Dermis blood vessel endothelial cell (primary cell): ENCODE measurements around the gene CISD3. TPM values are rescaled to one million over a fixed set of nuclear protein-coding genes. Genes with fewer than 3 reads are reported as not detected.

ENCODE experiments used
- DNase-seq: peaks from one replicate; pipeline ENCODE4 v3.0.0; 2010
- total RNA-seq: library from RNA; depleted of rRNA; stranded (reverse); fragments of >200 nt; gene quantifications from 2 replicates; pipeline ENCODE4 v1.2.3, GENCODE V29; 2014

CISD3 gene
- total RNA-seq, 1 donor from 2014 or later = 1.7 TPM

GRCh38 chr17:38745545-38745944, 15.4 kb downstream of the CISD3 start:
- DNase-seq = peak; percentile 30

- DNase-seq = no peak
Measured at GRCh38 chr17:38746004-38746848, 16.1 kb downstream of the CISD3 start.

- no peak for DNase-seq
Measured at GRCh38 chr17:38746849-38747462, 16.8 kb downstream of the CISD3 start.

GRCh38 chr17:38747463-38748148, 17.5 kb downstream of the CISD3 start:
- peak; percentile 31 for DNase-seq

GRCh38 chr17:38748149-38748891, 18.2 kb downstream of the CISD3 start, which contains the start of gene PCGF2:
Gene PCGF2 (minus strand): TSS chr17:38748336. CDS start chr17:38740402, 7,934 bp downstream.
- peak; percentile 92 for DNase-seq

GRCh38 chr17:38748892-38749222, 18.7 kb downstream of the CISD3 start:
- no peak for DNase-seq

GRCh38 chr17:38749223-38750043, 19.3 kb downstream of the CISD3 start:
- peak; percentile 73 for DNase-seq

GRCh38 chr17:38750044-38750311, 19.8 kb downstream of the CISD3 start:
- no peak for DNase-seq

GRCh38 chr17:38750312-38751121, 20.4 kb downstream of the CISD3 start:
- peak; percentile 39 for DNase-seq

- DNase-seq = peak; percentile 49
Measured at GRCh38 chr17:38751144-38751807, 21.1 kb downstream of the CISD3 start.

GRCh38 chr17:38751808-38752307, 21.7 kb downstream of the CISD3 start:
- DNase-seq = peak; percentile 90

GRCh38 chr17:38752308-38753070, 22.3 kb downstream of the CISD3 start, which contains the start of gene PSMB3:
Gene PSMB3 (plus strand): TSS chr17:38752741. CDS start chr17:38752827, 86 bp downstream.
- DNase-seq = peak; percentile 100

- no peak for DNase-seq
Measured at GRCh38 chr17:38753071-38753506, 22.9 kb downstream of the CISD3 start.

GRCh38 chr17:38761612-38762011, 31.5 kb downstream of the CISD3 start:
- DNase-seq = peak; percentile 76

- no peak for DNase-seq
Measured at GRCh38 chr17:38762231-38762630, 32.1 kb downstream of the CISD3 start.

- DNase-seq = no peak
Measured at GRCh38 chr17:38766341-38766740, 36.2 kb downstream of the CISD3 start.

- no peak for DNase-seq
Measured at GRCh38 chr17:38768417-38768816, 38.3 kb downstream of the CISD3 start.

- no peak for DNase-seq
Measured at GRCh38 chr17:38773258-38773657, 43.1 kb downstream of the CISD3 start.

- no peak for DNase-seq
Measured at GRCh38 chr17:38777641-38778250, 47.6 kb downstream of the CISD3 start.
